HG02870 (cell line): ENCODE data around the gene STRN3.
A peak's percentile ranks its signal among the peaks of the same experiment; 100 is the strongest.
"Not testable (repeated sequence)": the region's sequence is repeated elsewhere in the genome, so short reads cannot be mapped to it uniquely, and the experiment has no call there.

ENCODE experiments used
- ATAC-seq: cut with Tn5 transposase; IDR thresholded peaks from one replicate; pipeline ENCODE4 v1.9.1; 2021; ENCODE audit warnings: mild to moderate bottlenecking, moderate library complexity; ENCODE audit not compliant: unreplicated experiment

Gene STRN3

DNA sequence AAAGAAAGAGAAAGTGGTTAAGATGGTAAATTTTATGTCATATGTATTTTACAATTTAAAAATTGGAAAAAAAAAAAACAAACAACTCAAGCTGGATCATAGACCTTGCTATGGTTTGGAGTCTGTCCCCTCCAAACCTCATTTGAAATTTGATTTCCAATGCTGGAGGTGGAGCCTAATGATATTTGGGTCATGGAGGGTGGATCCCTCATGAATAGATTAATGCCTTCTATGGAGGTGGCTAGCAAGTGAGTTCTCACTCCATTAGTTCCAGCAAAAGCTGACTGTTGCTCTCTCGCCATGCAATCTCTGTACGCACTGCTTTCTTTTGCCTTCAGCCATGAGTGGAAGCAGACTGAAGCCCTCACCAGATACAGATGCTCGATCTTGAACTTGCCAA, 22.9 kb downstream of the STRN3 start:
- no peak for ATAC-seq

GRCh38 chr14:31001339-31001658, 24.9 kb downstream of the STRN3 start:
- no peak for ATAC-seq

GRCh38 chr14:31000629-31001338, 25.4 kb downstream of the STRN3 start:
- ATAC-seq = no peak

DNA sequence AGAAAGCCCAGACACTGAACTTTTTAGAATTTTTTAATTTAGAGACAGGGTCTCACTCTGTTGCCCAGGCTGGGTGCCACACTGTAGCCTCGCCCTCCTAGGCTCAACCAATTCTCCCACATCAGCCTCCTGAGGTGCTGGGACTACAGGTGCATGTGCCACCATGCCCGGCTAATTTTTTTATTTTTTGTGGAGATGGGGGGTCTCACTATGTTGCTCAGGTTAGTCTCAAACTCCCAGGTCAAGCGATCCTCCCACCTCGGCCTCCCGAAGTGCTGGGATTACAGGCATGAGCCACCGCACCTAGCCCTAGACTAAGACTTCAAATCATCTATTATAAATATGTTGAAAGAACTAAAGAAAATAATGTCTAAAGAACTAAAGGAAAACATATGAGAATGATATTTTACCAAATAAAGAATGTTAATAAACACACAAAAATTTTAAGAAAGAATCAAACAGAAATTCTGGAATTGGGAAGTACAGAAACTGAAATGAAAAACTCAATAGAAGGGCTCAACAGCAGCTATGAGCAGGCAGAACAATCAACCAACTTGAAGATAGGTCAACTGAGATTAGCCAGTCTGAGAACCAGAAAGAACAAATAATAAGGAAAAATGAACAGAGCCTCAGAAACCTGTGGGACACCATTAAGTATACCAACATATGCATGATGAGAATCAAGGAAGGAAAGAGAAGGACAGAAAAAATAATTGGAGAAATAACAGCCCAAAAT, 27.0 kb downstream of the STRN3 start:
- no peak for ATAC-seq

DNA sequence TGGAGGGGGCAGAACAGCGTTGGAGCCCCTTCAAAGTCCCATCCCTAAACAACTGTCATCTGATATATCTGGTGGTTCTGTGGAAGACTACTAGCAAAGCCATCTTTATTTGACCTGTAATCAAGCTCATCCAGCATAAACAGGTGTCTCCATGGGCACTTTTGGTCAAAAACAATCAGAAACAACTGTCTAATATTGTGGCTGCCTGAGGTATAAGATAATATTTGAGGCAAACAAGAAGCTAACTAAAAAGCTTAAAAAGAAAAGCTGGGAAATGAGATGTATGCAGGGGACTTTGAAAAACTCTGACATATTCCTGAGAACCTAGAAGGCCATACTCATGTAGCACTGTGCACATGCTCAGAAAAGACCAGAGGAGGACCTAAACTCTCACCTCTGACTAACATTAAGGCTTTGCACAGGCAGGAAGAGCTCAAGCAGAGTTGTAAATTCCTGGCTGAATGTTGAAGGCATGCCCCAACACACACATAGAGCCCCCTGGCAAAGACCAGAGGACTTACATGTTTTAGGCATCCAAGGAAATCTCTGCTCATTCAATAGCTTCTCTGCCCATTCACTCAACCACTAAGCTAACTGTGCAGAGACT, 28.0 kb downstream of the STRN3 start:
- ATAC-seq = no peak

- ATAC-seq = no peak
These were observed 29.1 kb downstream of the STRN3 start for GRCh38 chr14:30996892-30997659.

- ATAC-seq = no peak
These were observed 30.5 kb downstream of the STRN3 start for GRCh38 chr14:30995689-30996088.

DNA sequence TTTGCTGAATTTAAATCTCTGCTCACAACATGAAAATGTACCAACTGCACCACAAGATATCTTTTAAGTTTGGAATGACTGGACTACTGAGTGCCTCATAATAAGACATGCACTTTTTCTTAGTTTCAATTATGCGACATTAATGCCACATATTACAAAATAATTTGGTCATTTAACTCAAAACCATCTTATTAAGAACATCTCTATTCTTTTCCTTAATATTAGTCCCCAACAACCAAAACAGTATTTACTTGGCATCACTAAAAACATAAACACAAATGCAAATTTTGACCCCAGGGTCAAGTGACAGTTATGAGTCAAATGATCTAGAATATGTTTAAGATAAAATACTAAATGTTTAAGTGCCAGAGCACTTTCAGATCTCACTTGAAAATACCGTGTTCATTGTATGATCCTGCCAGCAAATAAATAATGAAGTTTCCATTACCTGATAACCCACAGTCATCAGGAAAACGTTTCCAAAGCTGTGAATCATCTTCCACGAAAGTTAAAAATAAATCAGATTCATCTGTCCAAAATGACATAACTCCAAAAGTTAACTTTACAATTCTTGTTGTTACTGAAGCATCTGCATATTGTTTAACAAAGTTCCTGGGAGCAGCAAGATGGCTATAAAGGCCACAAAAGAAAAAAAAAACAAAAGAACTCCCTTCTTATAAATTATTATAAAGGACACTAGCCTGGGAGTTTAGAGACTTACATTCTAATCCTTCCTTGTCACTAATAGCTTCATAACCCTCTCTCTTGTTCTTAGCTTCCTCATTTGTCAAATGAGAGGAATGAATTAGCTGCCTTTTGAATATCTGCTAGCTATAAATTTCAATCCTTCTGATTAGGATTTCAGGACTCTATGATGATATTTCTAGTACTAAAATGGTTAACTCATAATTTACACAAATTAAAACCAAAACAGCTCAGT, 31.2 kb downstream of the STRN3 start:
- ATAC-seq = peak; percentile 67

DNA sequence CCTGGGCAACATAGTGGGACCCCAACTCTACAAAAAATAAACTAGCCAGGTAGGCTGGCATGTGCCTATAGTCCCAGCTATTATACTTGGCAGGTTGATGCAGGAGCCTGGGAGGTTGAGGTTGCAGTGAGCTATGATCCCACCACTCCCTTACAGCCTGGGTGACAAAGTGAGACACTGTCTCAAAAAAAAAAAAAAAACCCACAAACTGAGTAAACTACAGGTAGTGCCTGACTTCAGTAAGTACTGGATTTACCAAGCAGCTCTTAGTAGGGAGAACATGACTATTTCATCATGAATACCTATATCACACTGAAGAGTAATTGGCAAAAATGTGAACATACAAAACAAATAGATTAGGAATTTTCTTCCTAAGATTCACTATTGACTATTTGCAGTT, 33.1 kb downstream of the STRN3 start:
- no peak for ATAC-seq

- no peak for ATAC-seq
These were observed 34.8 kb downstream of the STRN3 start for GRCh38 chr14:30991408-30991807.

DNA sequence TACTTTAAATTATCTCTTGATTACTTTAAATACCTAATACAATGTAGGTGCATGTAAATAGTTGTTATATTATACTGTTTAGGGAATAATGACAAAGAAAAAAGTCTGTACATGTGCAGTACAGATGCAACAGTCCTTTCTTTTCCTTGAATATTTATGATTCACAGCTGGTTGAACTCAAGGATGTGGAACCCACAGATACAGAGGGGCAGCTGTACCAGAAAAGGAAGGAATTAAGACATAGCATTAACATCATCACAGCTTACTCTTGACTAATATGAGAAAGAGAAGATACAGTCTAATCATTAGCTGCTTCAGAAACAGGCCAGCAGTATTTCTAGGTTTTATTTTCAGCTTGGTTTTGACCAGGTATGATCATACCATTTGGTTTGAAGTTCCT, 35.4 kb downstream of the STRN3 start:
- no peak for ATAC-seq

DNA sequence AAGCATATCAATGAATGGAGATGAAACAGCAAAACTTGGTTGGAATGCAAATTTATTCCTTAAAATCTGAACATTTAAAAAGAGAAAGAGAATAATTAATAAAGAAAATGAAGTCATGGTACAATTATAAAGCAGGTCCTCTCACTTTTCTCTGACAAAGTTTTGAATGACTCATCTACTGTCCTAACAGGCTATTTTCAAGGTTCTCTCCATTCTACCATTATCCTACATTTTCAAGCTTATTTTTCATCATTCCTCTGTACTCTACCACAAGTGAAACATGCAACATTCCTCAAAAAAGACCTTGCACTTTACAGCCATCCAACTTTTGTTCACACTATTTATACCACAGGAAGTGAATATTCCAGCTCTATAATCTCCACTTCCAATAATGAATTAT, 37.7 kb downstream of the STRN3 start:
- no peak for ATAC-seq

DNA sequence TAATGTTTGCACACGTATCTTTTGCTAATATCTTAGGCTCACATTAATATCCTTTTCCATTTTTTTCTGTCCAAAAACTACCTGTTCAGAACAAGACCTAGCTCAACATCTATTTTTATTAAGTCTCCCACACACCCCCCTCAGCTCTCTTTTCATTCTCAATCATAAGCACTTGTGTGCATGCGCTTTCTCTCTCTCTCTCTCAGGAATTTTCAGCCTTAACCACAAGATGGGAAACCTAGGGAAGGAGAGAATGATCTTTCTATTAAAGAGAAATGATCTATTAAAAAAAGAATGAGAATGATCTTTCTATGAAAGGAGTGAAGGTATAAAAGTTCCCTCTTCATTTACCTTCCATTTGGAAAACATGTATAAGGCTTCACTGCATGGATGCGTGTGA, 40.4 kb downstream of the STRN3 start:
- ATAC-seq = no peak

- no peak for ATAC-seq
These were observed 42.3 kb downstream of the STRN3 start for GRCh38 chr14:30983858-30984257.

- ATAC-seq = no peak
These were observed 43.6 kb downstream of the STRN3 start for GRCh38 chr14:30982533-30982932.

GRCh38 chr14:30980980-30981379, 45.2 kb downstream of the STRN3 start:
- no peak for ATAC-seq

DNA sequence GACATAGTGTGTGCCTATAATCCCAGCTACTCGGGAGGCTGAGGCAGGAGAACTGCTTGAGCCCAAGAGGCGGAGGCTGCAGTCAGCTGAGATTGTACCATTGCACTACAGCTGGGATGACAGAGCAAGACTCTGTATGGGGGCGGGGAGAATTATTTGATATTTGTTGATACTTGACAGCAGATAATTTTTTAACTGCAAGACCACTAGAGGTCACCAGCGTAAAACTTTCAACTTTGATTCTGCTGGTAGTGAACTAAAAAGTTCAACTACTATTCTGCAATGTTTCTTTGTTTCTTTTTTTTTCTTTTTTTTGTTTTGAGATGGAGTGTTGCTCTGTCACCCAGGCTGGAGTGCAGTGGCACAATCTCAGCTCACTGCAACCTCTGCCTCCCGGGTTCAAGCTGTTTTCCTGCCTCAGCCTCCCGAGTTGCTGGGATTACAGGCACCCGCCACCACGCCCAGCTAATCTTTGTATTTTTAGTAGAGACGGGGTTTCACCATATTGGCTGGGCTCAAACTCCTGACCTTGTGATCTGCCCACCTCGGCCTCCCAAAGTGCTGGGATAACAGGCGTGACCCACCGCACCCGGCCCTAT, 46.0 kb downstream of the STRN3 start:
- not testable (repeated sequence) for ATAC-seq

DNA sequence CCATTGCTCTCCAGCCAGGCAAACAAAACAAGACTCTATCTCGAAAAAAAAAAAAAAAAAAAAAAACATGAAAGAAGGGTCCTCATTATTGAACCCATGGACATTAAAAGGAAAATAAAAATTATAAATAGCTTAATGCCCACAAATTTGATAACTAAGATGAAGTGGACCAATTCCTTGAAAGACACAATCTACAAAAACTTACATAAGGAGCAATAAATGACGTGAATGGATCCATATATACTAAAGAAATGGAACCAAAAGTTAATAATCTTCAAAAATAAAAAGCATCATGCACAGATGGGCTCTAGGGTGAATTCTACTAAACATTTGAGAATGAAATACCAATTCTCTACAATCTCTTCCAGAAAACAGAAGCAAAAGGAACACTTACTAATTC, 48.4 kb downstream of the STRN3 start:
- no peak for ATAC-seq

DNA sequence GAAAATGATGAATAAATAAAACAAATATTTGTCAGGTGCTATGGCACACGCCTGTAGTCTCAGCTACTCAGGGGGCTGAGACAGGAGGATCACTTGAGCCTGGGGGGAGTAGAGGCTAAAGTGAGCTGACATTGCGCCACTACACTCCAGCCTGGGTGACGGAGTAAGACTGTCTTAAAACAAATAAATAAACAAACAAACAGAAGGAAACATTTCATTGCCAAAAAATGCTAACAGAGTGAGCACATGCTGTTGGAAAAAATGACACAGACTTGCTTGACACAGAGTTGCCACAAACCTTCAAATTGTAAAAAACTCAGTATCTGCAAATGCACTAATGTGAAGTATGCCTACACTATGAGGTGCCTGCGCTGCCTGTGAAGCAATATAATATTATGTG, 51.6 kb downstream of the STRN3 start:
- ATAC-seq = no peak
